Stimulated activated CD8-positive, alpha-beta memory T cell treated with anti-CD3 and anti-CD28 coated beads, Interleukin-15, amount 100 ng/mL, for 48 hours (primary cell): ENCODE results near the gene HLA-DQB1.
"Not testable (repeated sequence)": the region's sequence is repeated elsewhere in the genome, so short reads cannot be mapped to it uniquely, and the experiment has no call there.

ENCODE experiments used
- DNase-seq, 2 donors: peaks; one replicate each; pipeline ENCODE4 v3.0.0-alpha.2; 2020; ENCODE audit warnings: low read depth in 2 of 2

The HLA-DQB1 gene

GRCh38 chr6:32666420-32667300 is at the start of gene HLA-DQB1:
Gene HLA-DQB1, minus strand, starts transcription at chr6:32666657. Its CDS starts 50 bp downstream, at chr6:32666607.
- DNase-seq: peak; percentile 22 to 34

- DNase-seq: no peak
Observed at GRCh38 chr6:32713241-32713640, 46.8 kb upstream of the HLA-DQB1 start.

- no peak for DNase-seq
Observed at GRCh38 chr6:32709625-32710024, 43.2 kb upstream of the HLA-DQB1 start.

GRCh38 chr6:32705164-32705563 is 38.7 kb upstream of the HLA-DQB1 start:
- not testable (repeated sequence) for DNase-seq

GRCh38 chr6:32703347-32703746 is 36.9 kb upstream of the HLA-DQB1 start:
- no peak for DNase-seq

- no peak for DNase-seq
Observed at GRCh38 chr6:32700391-32701040, 34.1 kb upstream of the HLA-DQB1 start.

GRCh38 chr6:32697031-32697430 is 30.6 kb upstream of the HLA-DQB1 start:
- no peak for DNase-seq

- no peak for DNase-seq
Observed at GRCh38 chr6:32692019-32692418, 25.6 kb upstream of the HLA-DQB1 start.

GRCh38 chr6:32689531-32690501 is 23.4 kb upstream of the HLA-DQB1 start:
- DNase-seq: no peak

- DNase-seq: no peak
Observed at GRCh38 chr6:32685603-32686002, 19.1 kb upstream of the HLA-DQB1 start.

GRCh38 chr6:32684246-32684645 is 17.8 kb upstream of the HLA-DQB1 start:
- no peak for DNase-seq

- DNase-seq: no peak
Observed at GRCh38 chr6:32680055-32680454, 13.6 kb upstream of the HLA-DQB1 start.

- DNase-seq: no peak
Observed at GRCh38 chr6:32679492-32679891, 13.0 kb upstream of the HLA-DQB1 start.

- DNase-seq: not testable (repeated sequence)
Observed at GRCh38 chr6:32674123-32674522, 7.7 kb upstream of the HLA-DQB1 start.

GRCh38 chr6:32671908-32672307 is 5.5 kb upstream of the HLA-DQB1 start:
- DNase-seq: not testable (repeated sequence)

- DNase-seq: no peak
Observed at GRCh38 chr6:32669893-32670292, 3.4 kb upstream of the HLA-DQB1 start.

- no peak for DNase-seq
Observed at GRCh38 chr6:32669240-32669639, 2.8 kb upstream of the HLA-DQB1 start.

GRCh38 chr6:32668226-32668747 is 1.8 kb upstream of the HLA-DQB1 start:
- DNase-seq: peak; percentile 19 to 24

GRCh38 chr6:32665661-32666060 is 796 bp downstream of the HLA-DQB1 start:
- no peak for DNase-seq

GRCh38 chr6:32664827-32665362 is 1.6 kb downstream of the HLA-DQB1 start:
- peak; percentile 20 to 24 for DNase-seq

- no peak for DNase-seq
Observed at GRCh38 chr6:32664354-32664753, 2.1 kb downstream of the HLA-DQB1 start.
